Ectodermal cell (in vitro differentiated cells): ENCODE data around the gene LPIN1.
"Not testable (repeated sequence)": the region's sequence is repeated elsewhere in the genome, so short reads cannot be mapped to it uniquely, and the experiment has no call there.

ENCODE experiments used
- H3K27ac ChIP-seq: 2 replicates; pipeline ENCODE4 v1.7.0; 2013; ENCODE audit warnings: mild to moderate bottlenecking, low read depth, low read length; ENCODE audit not compliant: insufficient read depth, poor library complexity, severe bottlenecking
- H3K27me3 ChIP-seq: 2 replicates; pipeline ENCODE4 v1.7.0; 2013; ENCODE audit warnings: mild to moderate bottlenecking, low read length; ENCODE audit not compliant: insufficient read depth, control insufficient read depth, poor library complexity, severe bottlenecking
- H3K36me3 ChIP-seq: one replicate; pipeline ENCODE4 v1.7.0; 2013; ENCODE audit warnings: low read length; ENCODE audit not compliant: control insufficient read depth, insufficient read depth
- H3K4me1 ChIP-seq: one replicate; pipeline ENCODE4 v1.7.0; 2013; ENCODE audit warnings: low read length; ENCODE audit not compliant: control insufficient read depth, insufficient read depth
- H3K4me3 ChIP-seq: 2 replicates; pipeline ENCODE4 v1.7.0; 2013; ENCODE audit warnings: low read depth, low read length, control low read depth; ENCODE audit not compliant: insufficient read depth
- H3K9me3 ChIP-seq: 2 replicates; pipeline ENCODE4 v1.7.0; 2013; ENCODE audit warnings: mild to moderate bottlenecking, low read length, moderate library complexity; ENCODE audit not compliant: control insufficient read depth
- WGBS, 2 experiments: methylation state at CpG; one replicate each; pipeline ENCODE4 v1.1.7; 2013; ENCODE audit warnings: missing lambda C conversion rate in 2 of 2; 5-methylcytosine and 5-hydroxymethylcytosine counted together

LPIN1 gene

DNA sequence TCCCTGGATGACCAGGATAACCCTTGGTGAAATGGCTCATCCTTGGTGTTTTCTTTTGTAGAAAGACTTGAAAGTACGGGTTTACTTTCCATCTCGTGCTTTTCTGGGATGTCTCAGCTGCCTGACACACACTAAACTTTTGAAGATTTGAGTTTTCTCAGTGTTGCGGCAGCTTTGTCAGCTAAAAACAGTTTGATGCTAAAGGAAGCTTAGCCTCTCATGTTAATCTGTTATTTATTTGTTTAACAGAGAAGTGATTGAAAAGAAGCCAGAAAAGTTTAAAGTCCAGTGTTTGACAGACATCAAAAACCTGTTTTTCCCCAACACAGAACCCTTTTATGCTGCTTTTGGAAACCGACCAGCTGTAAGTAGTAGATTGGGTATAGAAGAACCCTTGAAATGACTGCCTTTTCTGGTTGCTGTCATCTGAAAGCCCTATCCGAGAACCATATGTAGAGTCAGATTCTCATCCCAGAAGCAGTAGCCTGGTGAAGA, 72.8 kb downstream of the LPIN1 start:
- no peaks in the 10 kb centered on the region for H3K27me3 ChIP-seq
- no peaks in the 10 kb centered on the region for H3K4me1 ChIP-seq
- 94 to 95% methylated on average over 5 of the region's 5 CpGs for WGBS, 2 experiments
- H3K36me3 ChIP-seq, result no peaks in the 10 kb centered on the region
- no peak overlapping the region for H3K4me3 ChIP-seq
- H3K9me3 ChIP-seq, result no peaks in the 10 kb centered on the region
- H3K27ac ChIP-seq, result no peak overlapping the region

- Histone ChIP-seq H3K36me3 (no peaks in the 10 kb centered on the region), H3K4me1 (no peaks in the 10 kb centered on the region), H3K27me3 (no peaks in the 10 kb centered on the region), H3K4me3 (no peak overlapping the region), H3K9me3 (no peaks in the 10 kb centered on the region), H3K27ac (no peak overlapping the region)
- WGBS, 2 experiments, result 98% methylated on average over 2 of the region's 2 CpGs
These were observed 74.2 kb downstream of the LPIN1 start for GRCh38 chr2:11820650-11821049.

DNA sequence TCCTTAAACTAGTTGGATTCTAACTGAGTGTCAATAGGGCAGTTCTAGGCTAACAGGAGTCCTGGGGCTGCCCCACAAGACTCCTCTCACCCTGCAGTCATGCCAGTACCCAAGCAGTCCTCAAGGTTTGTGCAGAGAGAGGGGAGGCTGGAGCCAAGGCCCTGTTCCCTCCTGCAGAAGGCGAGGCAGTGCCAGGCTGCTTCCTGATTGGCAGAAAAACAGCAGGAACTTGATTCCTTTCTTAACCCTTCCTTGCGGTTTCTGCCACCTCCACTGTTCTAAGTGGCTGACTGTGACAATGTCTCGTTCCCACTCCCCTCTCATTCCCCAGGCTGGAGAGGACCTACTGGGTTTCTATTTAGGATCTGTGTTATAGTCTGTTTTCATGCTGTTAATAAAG, 75.3 kb downstream of the LPIN1 start:
- 90% methylated on average over 3 of the region's 3 CpGs for WGBS, 2 experiments
- Histone ChIP-seq H3K36me3 (peaks cover 2% of the 10 kb centered on the region), H3K27me3 (no peaks in the 10 kb centered on the region)

GRCh38 chr2:11822359-11822745, 75.9 kb downstream of the LPIN1 start:
- not testable (repeated sequence) for H3K27ac ChIP-seq, H3K4me3 ChIP-seq, H3K36me3 ChIP-seq, H3K27me3 ChIP-seq, H3K4me1 ChIP-seq, H3K9me3 ChIP-seq
- WGBS, 2 experiments, result 90 to 92% methylated on average over 4 of the region's 4 CpGs

More for the DNA sequence above, 75.3 kb downstream of the LPIN1 start:
- no peaks in the 10 kb centered on the region for H3K9me3 ChIP-seq
- no peak overlapping the region for H3K27ac ChIP-seq
- no peaks in the 10 kb centered on the region for H3K4me1 ChIP-seq
- H3K4me3 ChIP-seq, result no peak overlapping the region

DNA sequence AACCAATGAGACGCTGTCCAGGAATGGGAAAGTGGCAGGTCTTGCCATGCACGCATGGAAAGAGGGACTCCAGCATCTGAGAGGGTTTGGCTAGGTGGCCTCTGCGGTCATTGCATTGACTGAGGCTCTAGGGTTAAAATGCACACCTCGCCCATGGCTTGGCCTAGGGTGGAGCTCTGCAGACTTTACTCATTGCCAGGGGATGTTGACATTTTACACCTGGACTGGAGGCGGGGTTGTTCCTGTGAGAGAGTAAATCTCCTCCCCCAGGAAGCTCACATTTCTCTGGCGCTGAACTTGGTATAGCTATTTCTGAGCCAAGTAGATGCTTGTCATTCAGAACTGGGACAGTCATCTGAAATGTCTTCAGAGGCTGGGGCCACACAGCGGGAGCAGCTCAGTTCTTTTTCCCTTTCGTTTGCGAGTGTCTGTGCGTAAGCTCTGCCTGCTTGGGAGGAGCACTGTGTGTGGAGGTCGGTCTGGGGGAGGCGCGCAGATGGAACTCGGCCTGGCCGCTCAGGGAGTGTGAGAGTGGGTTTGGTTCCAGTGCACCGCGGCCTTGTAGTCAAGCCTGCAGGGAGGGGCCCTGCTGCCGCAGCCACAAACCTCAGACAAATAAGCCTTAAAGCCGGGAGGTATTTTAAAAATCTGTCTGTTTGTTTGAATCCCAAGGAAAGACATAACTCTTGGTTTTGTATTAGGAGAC, 76.5 kb downstream of the LPIN1 start:
- Histone ChIP-seq H3K4me3 (no peak overlapping the region), H3K36me3 (peaks cover 2% of the 10 kb centered on the region), H3K9me3 (no peaks in the 10 kb centered on the region), H3K4me1 (no peaks in the 10 kb centered on the region), H3K27ac (no peak overlapping the region), H3K27me3 (no peaks in the 10 kb centered on the region)
- 95 to 96% methylated on average over 19 of the region's 19 CpGs for WGBS, 2 experiments

DNA sequence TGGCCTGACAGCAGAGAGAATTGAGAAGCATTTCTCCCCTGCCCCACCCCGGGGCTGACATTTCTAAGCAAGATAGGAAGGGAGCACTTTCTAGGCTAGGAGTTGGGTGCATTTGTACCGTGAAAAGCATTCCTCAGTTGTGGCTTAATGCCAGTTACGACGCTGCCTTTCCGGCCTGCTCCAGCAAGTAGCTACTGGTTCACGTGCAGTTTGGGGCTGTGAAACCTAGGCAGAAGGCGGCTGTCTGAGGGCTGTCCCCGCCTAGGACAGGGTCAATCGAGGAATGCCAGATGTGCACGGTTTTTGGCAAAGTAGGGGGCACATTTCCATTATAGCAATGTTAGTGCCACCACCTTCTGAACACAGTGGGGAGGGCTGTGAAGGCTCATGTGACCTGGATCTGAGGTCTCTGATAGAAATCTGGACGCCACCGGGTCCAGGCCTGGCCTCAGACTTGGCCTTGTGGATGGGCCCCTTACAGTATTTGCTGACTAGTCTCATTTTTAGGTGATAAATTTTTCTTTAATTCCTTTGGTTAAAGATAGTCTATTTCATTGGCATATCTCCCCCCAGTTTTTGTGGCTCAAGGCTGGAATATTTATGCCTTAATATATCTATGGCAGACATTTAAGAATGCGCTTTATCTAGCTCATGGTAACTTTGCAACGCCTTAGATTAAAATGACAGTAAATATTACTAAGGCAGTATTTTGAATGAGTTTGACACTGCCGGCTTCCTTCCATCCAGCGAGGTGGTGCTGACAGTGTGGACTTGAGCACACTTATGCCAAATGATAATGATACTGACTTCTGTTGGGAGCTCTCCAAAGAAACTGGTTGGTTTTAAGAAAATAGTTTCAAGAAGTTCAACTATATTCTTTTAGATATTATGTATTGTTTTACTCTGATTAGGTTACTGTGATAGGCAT, 78.7 kb downstream of the LPIN1 start:
- H3K36me3 ChIP-seq, result peaks cover 2% of the 10 kb centered on the region
- no peak overlapping the region for H3K27ac ChIP-seq
- H3K4me3 ChIP-seq, result no peak overlapping the region

DNA sequence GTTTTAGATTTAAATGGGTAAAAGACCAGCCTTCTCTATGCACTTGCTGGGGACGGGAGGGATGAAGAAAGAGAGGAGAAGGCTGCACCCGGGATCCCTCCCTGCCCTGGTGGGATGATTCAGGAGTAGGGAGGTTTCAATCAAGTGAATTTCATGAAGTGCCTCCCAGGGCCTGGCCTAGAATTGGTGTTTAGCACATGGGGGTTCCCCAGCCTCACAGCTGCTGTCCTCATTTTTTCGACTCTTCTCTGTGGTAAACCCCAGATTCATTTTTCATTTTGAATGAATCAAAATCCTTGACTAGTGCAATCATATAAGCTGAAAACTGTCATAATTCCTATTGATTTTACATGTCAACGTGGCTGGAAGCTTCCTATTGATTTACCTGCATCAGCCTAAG, 81.1 kb downstream of the LPIN1 start:
- H3K27ac ChIP-seq, result no peak overlapping the region
- peaks cover 2% of the 10 kb centered on the region for H3K36me3 ChIP-seq
- no peak overlapping the region for H3K4me3 ChIP-seq
- H3K9me3 ChIP-seq, result no peaks in the 10 kb centered on the region
- peaks cover 16% of the 10 kb centered on the region for H3K4me1 ChIP-seq
- H3K27me3 ChIP-seq, result no peaks in the 10 kb centered on the region
- WGBS, 2 experiments, result 89 to 90% methylated on average over 4 of the region's 4 CpGs

More for the DNA sequence above, 78.7 kb downstream of the LPIN1 start:
- H3K9me3 ChIP-seq, result no peaks in the 10 kb centered on the region
- no peaks in the 10 kb centered on the region for H3K27me3 ChIP-seq
- H3K4me1 ChIP-seq, result peaks cover 9% of the 10 kb centered on the region
- 95% methylated on average over 16 of the region's 16 CpGs for WGBS, 2 experiments

- 82 to 88% methylated on average over 3 of the region's 3 CpGs for WGBS, 2 experiments
- H3K9me3 ChIP-seq, result no peaks in the 10 kb centered on the region
- peaks cover 2% of the 10 kb centered on the region for H3K36me3 ChIP-seq
- no peak overlapping the region for H3K4me3 ChIP-seq
- H3K27ac ChIP-seq, result no peak overlapping the region
- peaks cover 16% of the 10 kb centered on the region for H3K4me1 ChIP-seq
- H3K27me3 ChIP-seq, result no peaks in the 10 kb centered on the region
These were observed 82.5 kb downstream of the LPIN1 start for GRCh38 chr2:11828933-11829323.

- Histone ChIP-seq H3K4me3 (no peak overlapping the region), H3K9me3 (no peaks in the 10 kb centered on the region), H3K27ac (no peak overlapping the region), H3K4me1 (peaks cover 16% of the 10 kb centered on the region), H3K27me3 (no peaks in the 10 kb centered on the region), H3K36me3 (peaks cover 2% of the 10 kb centered on the region)
- 26 to 27% methylated on average over 11 of the region's 11 CpGs for WGBS, 2 experiments
These were observed 83.0 kb downstream of the LPIN1 start for GRCh38 chr2:11829324-11829946.
